22Rv1 (cell line): ENCODE data around the gene EPAS1.

Experiments used
- CTCF ChIP-seq: fragments of 450-650 bp; IDR thresholded peaks from 2 replicates; pipeline ENCODE4 v1.5.1; 2017; ENCODE audit warnings: mild to moderate bottlenecking
- ZFX ChIP-seq: fragments of 450-650 bp; IDR thresholded peaks from 2 replicates; pipeline ENCODE4 v1.6.1; 2017; ENCODE audit warnings: antibody characterized with exemption, borderline replicate concordance

- no peak for TF ChIP-seq CTCF
- no peak for TF ChIP-seq ZFX
These were observed 54.5 kb downstream of the EPAS1 start for GRCh38 chr2:46351750-46352138.
